MM.1S (cell line): Measurements from ENCODE around the gene THADA.

Experiments used
- EZH2 ChIP-seq: fragments of 300-600 bp; sonication (generic); optimal IDR thresholded peaks from 2 replicates; pipeline ENCODE3; 2017; ENCODE audit warnings: low read depth, mild to moderate bottlenecking, antibody characterized with exemption, low read length, mixed read lengths
- TF ChIP-seq, protein P1 (sequence below): fragments of 300-600 bp; sonication (generic); IDR thresholded peaks from 2 replicates; pipeline ENCODE4 v1.5.1; 2016; ENCODE audit warnings: antibody characterized with exemption, low read length, mixed read lengths

DNA sequence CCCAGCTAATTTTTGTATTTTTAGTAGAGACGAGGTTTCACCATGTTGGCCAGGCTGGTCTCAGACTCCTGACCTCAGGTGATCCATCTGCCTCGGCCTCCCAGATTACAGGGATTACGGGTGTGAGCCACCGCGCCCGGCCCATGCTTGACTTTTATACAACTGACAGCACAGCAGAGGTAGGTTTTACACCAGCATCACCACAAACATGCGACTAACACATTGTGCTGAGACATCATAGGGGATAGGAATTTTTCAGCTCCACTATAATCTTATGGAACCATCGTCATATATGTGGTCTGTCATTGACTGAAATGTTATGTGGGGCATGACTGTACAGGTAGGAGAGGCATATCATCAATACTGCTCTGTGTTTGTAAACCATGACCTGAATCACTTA is 122.1 kb downstream of the THADA start:
- TF ChIP-seq, protein P1, sequence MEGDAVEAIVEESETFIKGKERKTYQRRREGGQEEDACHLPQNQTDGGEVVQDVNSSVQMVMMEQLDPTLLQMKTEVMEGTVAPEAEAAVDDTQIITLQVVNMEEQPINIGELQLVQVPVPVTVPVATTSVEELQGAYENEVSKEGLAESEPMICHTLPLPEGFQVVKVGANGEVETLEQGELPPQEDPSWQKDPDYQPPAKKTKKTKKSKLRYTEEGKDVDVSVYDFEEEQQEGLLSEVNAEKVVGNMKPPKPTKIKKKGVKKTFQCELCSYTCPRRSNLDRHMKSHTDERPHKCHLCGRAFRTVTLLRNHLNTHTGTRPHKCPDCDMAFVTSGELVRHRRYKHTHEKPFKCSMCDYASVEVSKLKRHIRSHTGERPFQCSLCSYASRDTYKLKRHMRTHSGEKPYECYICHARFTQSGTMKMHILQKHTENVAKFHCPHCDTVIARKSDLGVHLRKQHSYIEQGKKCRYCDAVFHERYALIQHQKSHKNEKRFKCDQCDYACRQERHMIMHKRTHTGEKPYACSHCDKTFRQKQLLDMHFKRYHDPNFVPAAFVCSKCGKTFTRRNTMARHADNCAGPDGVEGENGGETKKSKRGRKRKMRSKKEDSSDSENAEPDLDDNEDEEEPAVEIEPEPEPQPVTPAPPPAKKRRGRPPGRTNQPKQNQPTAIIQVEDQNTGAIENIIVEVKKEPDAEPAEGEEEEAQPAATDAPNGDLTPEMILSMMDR = no peak
- TF ChIP-seq EZH2 = no peak
